ENCODE data around the gene ALKBH8.

DNA sequence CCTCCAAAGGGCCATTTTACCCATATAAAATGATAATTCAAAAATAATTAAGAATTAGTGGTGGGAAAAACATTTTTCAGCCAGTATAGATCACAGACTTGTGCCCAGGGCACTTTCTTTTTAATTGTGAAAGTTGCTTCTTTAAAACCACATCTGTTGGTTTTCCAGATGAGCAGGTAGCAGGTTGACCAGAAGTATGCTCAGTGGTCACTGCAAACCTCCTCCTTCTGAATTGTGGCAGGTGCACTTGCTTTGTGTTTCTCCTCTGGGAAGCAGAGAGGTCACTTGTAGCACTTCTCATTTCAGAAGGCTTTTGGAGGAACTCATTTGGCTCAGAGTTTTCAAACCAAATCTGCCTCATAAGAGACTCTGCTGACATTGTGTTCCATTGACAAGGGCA is 83.3 kb downstream of the ALKBH8 start:
- TF ChIP-seq, protein P1, sequence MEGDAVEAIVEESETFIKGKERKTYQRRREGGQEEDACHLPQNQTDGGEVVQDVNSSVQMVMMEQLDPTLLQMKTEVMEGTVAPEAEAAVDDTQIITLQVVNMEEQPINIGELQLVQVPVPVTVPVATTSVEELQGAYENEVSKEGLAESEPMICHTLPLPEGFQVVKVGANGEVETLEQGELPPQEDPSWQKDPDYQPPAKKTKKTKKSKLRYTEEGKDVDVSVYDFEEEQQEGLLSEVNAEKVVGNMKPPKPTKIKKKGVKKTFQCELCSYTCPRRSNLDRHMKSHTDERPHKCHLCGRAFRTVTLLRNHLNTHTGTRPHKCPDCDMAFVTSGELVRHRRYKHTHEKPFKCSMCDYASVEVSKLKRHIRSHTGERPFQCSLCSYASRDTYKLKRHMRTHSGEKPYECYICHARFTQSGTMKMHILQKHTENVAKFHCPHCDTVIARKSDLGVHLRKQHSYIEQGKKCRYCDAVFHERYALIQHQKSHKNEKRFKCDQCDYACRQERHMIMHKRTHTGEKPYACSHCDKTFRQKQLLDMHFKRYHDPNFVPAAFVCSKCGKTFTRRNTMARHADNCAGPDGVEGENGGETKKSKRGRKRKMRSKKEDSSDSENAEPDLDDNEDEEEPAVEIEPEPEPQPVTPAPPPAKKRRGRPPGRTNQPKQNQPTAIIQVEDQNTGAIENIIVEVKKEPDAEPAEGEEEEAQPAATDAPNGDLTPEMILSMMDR (IDR thresholded peaks at IDR 0.05; ENCODE audit: low read length): no peak
- TF ChIP-seq EZH2 (IDR thresholded peaks at IDR 0.05; ENCODE audit: borderline replicate concordance, low read length): no peak
